HG03196 (cell line): ENCODE data around the gene BTRC.
"Not testable (repeated sequence)": the region's sequence is repeated elsewhere in the genome, so short reads cannot be mapped to it uniquely, and the experiment has no call there.

Experiments used
- ATAC-seq: cut with Tn5 transposase; IDR thresholded peaks from one replicate; pipeline ENCODE4 v1.9.1; 2021; ENCODE audit not compliant: unreplicated experiment

The BTRC gene

DNA sequence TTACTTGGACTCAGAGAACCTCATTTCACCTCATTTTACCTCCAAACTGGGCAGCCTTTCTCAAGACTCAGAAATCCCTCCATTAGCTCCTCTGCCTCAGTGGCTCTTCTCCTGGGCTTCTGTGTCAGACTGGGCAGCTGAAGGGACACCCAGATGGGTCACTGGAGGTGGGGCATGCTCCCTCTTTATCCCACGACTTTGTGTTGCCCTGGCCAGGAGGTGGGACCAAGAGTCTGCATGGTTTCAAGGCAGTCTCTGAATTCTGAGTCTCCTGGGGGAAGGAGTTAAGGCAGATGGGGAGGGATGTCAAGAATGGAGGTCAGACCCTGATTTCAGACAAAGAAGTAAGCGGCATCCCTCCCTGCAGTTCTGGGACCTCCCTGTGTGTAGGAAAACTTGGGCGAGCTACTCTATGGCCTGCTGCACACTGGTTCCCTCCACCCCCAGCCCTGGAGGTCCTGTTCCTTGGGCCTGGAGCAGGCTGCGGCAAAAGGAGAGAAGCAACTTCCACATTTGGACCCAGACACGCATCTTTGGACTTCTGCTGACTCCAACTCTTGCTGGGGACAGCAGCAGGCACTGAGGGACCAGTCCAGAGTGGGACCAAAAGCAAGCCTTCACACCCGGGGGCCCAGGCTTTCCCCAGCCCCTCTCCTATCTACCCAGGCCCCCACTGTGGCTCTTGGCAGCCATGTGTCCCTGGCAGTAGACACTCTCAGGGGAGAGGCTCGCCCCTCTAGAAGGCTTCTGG is 223.3 kb downstream of the BTRC start:
- no peak for ATAC-seq

DNA sequence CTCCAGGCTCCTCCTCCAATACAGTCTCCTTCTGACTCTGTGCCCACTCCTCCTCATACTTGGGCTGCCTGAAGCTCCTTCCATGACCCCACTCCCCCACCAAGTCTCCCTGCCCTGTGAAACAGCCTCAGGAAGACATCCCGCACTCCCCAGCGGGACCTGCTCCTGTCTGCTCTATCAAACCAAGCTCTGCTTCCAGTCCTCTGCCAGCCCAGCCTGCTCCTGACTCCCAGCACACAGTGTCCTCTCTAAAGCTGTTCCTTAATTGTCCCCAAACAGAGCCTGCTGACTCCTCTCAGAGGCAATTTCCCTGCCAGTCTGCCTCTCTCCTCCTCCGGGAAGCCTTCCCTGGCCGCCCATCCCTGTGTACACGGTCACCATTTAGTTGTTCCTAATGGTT is 224.2 kb downstream of the BTRC start:
- ATAC-seq: no peak

DNA sequence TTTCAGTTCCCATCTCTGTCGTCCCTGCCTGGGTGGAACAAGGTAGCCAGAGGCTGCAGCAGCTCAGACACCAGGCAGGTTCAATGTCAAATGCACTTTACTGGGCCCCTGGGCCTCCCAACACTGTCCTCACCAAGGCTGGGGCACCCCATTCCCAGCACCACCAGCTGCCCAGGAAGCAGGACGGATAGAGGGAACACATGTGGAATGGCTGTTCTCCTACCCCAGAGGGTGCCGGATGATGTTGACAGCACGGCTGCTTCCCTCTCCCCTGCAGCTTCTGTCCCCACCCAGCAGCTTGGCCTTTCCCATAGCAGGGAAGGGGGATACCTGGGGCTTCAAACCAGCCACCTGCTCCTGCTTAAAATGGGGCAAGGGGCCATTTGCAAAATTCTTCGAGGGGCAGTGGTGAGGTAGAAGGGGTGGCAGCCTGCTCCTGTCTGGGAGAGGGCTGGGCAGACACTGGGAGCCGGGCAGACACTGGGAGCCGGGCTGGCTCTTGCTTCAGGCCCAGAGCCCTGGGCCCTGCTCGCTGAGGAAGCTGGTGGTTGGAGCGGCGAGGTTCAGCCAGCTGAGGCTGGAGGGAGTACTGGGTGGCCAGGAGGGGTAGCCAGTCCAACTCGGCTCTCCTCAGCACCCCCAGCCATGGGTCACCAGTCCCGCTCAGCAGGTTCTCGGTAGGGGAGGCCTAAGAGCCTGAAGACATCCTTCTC is 225.0 kb downstream of the BTRC start:
- no peak for ATAC-seq

DNA sequence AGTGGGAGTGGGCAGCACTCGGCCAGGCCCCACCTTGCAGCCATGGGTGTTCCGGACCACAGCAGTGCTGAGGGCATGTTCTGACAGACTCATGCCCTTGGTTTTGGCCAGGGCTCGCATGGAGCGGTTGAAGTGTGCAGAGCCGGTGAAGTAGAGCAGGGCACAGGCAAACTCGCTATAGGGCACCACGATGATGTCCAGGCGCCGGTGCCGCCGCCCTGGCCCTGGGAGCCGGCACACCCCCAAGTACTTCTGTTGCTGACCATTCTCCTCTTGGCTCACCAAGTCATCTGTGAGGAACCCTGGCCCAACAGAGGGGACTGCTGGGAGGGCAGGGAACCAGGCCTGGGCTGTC is 225.5 kb downstream of the BTRC start:
- no peak for ATAC-seq

DNA sequence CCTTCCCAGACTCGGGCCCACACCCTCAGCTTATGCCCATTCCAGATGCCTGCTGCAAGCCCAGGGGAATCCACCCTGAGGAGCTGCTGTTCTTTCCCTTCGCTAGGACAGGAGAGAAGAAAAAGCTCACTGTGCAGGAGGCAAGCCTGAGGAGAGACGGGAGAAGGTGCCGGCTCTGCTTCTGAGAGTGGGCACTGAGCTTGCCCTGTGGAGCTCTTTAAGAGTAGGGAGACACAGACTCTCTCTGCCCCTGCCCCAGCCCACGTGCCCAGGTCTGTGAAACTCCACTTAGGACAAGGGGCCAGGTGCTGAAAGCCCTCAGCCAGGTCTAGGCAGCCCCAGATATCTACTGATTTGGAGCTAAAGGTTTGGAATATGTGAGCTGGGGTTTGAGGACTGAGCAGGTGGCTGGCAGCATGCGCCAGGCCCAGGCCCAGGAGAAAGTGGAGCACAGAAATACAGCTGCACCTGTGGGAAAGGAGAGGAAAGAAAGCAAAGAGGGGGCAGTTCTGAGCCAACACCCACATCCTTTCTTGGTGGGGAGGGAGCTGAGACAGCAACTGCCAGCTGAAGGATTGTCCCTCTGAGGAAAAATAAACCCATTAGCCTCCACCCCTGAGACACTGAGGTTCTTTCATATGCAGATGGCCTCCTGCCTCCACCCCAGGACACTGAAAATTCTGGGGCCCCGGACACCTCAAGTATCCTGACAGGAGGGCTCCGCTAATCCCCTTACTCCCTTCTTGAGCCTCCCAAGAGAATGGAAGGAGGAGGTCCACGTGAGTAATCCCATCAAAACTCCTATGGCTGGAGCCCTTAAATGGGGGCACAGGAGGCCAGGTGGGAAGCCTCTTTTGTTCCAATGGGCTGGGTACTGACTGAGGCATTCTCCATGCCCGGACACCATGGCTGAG is 226.8 kb downstream of the BTRC start:
- ATAC-seq: no peak

DNA sequence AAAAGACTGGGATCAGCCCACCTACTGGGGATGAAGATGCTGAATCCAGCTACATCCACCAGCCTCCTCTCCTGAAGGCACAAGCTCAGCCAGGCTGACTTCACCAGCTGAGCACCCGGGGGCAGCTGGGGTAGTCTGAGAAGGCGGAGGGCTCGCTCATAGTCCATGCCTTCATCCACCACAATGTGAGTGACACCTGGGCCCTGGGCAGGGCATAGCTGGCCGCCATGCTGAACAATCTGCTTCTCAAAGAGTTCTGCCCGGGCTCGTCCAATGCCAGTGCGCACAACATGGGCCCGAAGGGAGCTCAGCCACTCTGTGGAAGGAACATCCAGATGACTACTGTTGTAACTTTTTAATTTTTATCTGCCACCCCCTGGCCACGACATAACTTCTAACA is 231.9 kb downstream of the BTRC start:
- ATAC-seq: no peak

DNA sequence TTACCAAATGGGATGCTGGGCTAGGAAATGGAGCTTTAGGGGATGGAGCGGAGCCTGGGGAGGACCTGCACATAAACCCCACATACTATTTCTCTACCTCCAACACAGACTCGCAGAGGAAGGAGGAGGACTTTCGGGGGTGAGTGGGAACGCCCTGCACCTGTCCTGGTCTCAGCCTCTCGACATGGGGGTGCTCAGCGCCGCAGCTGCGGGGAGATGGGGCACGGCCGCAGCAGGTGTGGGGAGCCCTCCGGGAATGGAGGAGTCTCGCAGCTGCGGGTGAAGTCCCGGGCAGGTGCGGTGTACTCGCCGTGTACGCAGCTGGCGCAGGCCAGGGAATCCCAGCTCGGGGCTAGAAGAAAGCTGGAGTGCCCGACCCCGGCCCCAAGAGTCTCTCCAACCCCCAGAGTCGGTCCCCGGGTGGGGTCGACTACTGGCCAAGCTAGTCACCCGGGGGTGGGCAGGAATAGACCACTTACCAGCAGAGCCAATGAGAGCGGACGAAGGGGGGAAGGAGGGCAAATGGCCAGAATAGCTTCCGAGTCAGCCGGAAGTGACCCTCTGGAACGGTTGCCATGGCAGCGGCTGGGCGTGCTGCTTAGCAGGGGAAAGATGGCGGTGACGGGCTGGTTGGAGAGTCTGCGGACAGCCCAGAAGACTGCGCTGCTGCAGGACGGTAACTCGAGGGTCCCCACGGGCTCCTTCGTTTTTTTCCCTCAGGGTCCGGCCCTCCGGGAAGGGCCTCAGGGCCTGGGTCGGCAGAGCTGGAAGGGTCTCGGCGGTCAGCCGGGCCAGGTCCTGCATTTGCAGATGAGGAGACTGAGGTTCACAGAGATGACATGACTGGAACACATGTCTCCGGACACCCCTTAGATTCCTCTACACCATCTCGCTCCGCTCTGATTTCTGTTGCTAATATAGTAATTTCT is 234.0 kb downstream of the BTRC start, which contains the start of the genes DPCD and POLL:
TSS of gene DPCD (plus strand) at position 597 of the 929 bp plus-strand sequence. CDS start at position 613, 16 bp downstream.
TSS of gene POLL (minus strand) at position 533 of the 929 bp plus-strand sequence. CDS start 897 bp downstream, outside the sequence.
- ATAC-seq: peak; percentile 89

DNA sequence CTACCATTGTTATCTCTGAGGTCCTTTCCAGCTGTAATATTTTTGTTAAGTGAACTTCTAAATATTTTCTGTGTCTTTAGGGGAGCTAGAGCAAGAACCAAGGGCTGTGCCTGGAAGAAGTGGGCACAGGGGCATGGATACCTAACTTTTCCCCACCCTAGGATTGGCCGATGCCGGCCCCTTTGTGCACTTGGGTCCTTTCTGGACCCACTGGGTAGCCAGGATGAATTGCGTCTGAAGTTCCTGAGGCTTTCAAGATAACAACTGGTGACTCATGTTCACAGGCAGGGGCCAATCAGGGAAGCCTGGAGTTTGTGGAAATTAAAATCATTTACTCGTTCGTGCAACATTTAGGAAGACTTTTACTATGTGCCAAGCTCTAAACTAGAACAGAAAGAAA is 234.9 kb downstream of the BTRC start:
- no peak for ATAC-seq

DNA sequence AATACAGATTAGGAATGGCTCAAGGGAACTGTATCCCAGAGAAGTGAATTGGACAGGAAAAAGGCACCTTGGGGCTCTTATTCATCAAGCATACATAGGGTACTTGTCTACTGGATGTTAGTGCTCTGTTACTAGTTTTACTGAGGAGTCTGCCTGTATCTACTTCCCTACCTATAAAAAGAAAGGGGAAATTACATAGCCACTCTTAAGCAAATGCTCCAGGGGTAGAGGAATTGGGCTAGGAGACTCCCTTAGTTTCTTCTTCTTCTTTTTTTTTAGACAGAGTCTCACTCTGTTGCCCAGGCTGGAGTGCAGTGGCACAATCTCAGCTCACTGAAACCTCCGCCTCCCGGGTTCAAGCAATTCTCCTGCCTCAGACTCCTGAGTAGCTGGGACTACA is 239.4 kb downstream of the BTRC start:
- not testable (repeated sequence) for ATAC-seq

DNA sequence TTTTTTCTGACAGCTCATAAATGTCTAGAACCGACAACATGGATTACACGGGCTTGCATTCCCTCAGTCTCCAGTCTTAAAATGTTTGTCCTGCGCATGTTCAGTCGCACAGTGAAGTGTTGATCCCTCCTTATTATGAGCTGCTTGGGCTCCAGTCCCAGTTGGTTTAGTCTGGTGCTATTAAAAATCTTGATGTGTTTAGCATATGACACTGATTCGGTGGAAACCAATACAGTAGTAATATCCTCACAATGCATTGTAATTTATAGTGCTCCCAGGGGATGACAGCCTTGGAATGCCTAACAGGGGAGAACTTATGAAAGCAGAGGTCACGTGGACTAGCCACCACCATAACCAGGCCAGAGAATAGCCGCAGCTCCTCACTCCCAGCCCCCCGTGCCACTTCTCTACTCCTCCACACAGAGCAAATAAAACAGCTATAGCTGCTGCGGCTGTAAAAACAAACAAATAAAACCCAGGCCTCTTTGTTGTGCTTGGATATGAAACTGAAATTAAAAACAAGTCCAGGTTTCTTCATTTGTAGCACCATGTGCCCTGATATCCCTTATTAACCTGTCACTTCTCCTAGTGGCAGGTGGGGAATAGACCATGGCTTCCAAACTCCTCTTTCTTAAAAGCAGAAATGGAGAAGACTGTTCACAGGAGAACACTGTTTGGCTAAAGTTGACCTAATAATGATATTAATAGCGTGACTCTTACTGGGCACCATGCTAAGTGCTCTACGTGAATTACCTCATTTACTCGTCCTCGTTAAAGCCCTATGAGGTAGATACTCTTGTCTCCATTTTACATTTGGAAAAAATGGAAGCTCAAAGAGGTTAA is 241.8 kb downstream of the BTRC start:
- ATAC-seq: no peak

DNA sequence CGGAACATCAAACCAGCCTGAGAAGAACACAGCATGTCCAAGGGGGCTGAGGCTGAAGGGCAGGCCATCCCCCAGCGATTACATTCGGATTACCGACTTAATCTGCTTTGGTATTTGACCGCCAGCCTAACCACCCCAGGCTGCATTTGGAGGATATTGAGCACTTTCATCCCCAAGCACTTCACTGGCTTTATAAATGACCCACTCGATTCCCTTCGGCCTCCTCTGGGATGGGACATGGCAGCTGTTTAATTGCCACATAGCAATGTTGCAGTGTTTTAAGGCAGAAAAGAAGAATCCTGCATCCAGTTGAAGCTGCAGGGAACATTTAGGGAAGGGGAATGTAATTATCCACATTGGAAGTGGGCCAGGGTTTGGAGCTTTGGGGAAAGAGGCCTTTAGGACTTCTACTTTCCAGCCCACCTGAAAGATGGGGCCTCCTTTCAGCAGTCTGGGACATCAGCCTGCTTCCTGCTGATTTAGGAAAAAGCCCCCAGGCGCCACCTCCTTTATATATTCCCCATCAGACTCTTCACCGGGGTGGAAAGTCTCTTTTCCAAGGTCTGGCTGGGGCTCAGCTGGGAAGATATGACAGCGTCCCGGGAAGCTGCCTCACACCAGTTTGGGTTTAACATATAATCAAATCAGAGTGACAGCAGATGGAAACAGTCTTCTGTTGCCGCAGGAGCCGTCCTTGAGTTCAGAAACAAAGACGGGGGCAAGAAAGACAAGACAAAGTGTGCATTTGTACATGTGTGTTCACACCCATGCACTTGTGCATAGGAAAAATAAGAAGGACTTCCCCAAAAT is 243.3 kb downstream of the BTRC start:
- no peak for ATAC-seq

DNA sequence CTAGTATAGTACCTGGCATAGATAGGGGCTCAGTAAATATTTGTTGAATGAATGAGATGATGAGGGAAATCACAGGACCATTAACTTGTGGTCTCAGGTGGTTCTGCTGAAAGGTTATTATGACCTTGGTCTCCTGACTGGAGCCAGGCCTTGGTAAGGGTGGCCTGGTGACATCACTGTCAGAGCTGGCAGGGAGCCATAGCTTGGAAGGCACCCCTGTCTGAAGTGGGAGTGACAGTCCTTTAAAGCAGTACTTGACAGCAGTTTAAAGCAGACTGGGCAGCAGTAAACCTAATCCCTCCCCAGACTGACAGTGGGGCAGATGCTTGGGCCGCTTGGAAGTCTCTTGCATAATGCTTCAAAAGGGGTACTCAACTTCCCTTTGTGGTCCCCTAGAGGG is 247.6 kb downstream of the BTRC start:
- ATAC-seq: no peak

DNA sequence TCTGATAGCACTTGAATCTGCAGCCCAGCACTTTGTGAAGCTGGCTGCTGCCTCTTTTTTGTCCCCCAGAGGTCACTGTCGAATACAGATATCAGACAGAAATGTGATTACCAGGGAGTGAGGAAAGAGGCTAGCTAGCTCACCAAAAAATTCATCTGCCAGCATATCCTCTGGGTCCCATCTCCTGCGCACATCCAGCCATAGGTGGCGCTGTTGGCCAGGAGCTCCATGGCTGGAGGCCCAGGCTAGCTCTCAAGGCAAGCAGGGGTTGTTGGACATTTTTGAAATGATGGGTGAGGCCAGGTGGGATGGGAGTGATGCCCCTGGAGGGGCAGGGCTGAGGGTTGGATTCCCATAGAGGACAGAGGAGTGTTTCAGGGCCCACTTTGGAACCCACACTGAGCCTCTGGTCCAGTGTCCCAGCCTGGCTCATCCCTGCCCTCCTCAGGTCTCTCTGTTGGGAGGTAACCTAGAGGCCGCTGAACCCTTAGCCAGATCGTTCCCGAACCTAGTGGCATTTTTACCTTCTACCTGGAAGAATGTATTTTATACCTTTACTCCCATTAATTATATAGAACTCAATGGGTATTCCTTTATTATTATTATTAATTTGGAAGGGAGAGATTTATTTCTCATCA is 248.9 kb downstream of the BTRC start:
- peak; percentile 71 for ATAC-seq
